ENCODE data around the gene TTLL7. TPM values are rescaled to one million over a fixed set of nuclear protein-coding genes. Genes with fewer than 3 reads are reported as not detected.

Gene TTLL7
- total RNA-seq, 2 experiments from 2014 or later, result not detected

GRCh38 chr1:83996191-83996590, 2.7 kb downstream of the TTLL7 start:
- H3K27ac ChIP-seq (ENCODE audit: low read depth in 1 of 2, low read length in 2 of 2), result no peak overlapping the region

GRCh38 chr1:83995649-83996048, 3.3 kb downstream of the TTLL7 start:
- no peak overlapping the region for H3K27ac Mint-ChIP-seq
- no peak overlapping the region for H3K4me3 Mint-ChIP-seq
- peaks cover 69% of the 10 kb centered on the region for H3K27me3 Mint-ChIP-seq
- Histone ChIP-seq H3K4me1 (ENCODE audit: insufficient read depth, low read length) (peaks cover 18% of the 10 kb centered on the region), H3K9me3 (ENCODE audit: control insufficient read depth in 1 of 2, insufficient read depth in 1 of 2, low read length in 2 of 2) (peaks cover 0 to 8% of the 10 kb centered on the region in 2 experiments), H3K27ac (ENCODE audit: low read depth in 1 of 2, low read length in 2 of 2) (no peak overlapping the region), H3K4me3 (ENCODE audit: low read length) (no peak overlapping the region), H3K36me3 (ENCODE audit: insufficient read depth, low read length) (no peaks in the 10 kb centered on the region), H3K27me3 (ENCODE audit: control insufficient read depth in 1 of 2, insufficient read depth in 2 of 2, low read length in 2 of 2) (peaks cover 30 to 50% of the 10 kb centered on the region in 2 experiments)
- DNase-seq, result no peak
- ATAC-seq (ENCODE audit: poor library complexity), result no peak
- intact Hi-C loops (cut with DNase I, micrococcal nuclease), result no loop called here
- ChIA-PET CTCF (no interaction called here), POLR2A (no interaction called here)
- H3K9me3 Mint-ChIP-seq, result no peaks in the 10 kb centered on the region
- no peak for TF ChIP-seq CTCF (IDR thresholded peaks at IDR 0.05)
- H3K4me1 Mint-ChIP-seq (ENCODE audit: low read depth), result peaks cover 18% of the 10 kb centered on the region
- H3K36me3 Mint-ChIP-seq (ENCODE audit: low read depth), result no peaks in the 10 kb centered on the region

More at GRCh38 chr1:83996191-83996590, 2.7 kb downstream of the TTLL7 start:
- intact Hi-C loops (cut with DNase I, micrococcal nuclease), result no loop called here
- H3K4me1 Mint-ChIP-seq (ENCODE audit: low read depth), result peaks cover 18% of the 10 kb centered on the region
- POLR2A ChIA-PET, result no interaction called here
- Histone ChIP-seq H3K27me3 (ENCODE audit: control insufficient read depth in 1 of 2, insufficient read depth in 2 of 2, low read length in 2 of 2) (peaks cover 34 to 52% of the 10 kb centered on the region in 2 experiments), H3K36me3 (ENCODE audit: insufficient read depth, low read length) (no peaks in the 10 kb centered on the region), H3K4me1 (ENCODE audit: insufficient read depth, low read length) (peaks cover 18% of the 10 kb centered on the region), H3K4me3 (ENCODE audit: low read length) (no peak overlapping the region), H3K9me3 (ENCODE audit: control insufficient read depth in 1 of 2, insufficient read depth in 1 of 2, low read length in 2 of 2) (peaks cover 0 to 8% of the 10 kb centered on the region in 2 experiments)
- no peaks in the 10 kb centered on the region for H3K9me3 Mint-ChIP-seq
- no peak for DNase-seq
- ATAC-seq (ENCODE audit: poor library complexity), result no peak
- H3K4me3 Mint-ChIP-seq, result no peak overlapping the region
- TF ChIP-seq CTCF (IDR thresholded peaks at IDR 0.05), result no peak
- peaks cover 69% of the 10 kb centered on the region for H3K27me3 Mint-ChIP-seq
- H3K27ac Mint-ChIP-seq, result no peak overlapping the region
- H3K36me3 Mint-ChIP-seq (ENCODE audit: low read depth), result no peaks in the 10 kb centered on the region
- CTCF ChIA-PET, result no interaction called here

- Histone ChIP-seq H3K36me3 (ENCODE audit: insufficient read depth, low read length) (no peaks in the 10 kb centered on the region), H3K4me3 (ENCODE audit: low read length) (no peak overlapping the region), H3K27ac (ENCODE audit: low read depth in 1 of 2, low read length in 2 of 2) (no peak overlapping the region), H3K4me1 (ENCODE audit: insufficient read depth, low read length) (peaks cover 9% of the 10 kb centered on the region), H3K9me3 (ENCODE audit: control insufficient read depth in 1 of 2, insufficient read depth in 1 of 2, low read length in 2 of 2) (peaks cover 0 to 4% of the 10 kb centered on the region in 2 experiments), H3K27me3 (ENCODE audit: control insufficient read depth in 1 of 2, insufficient read depth in 2 of 2, low read length in 2 of 2) (peaks cover 18 to 38% of the 10 kb centered on the region in 2 experiments)
- ATAC-seq (ENCODE audit: poor library complexity) (no peak), DNase-seq (no peak)
- Mint-ChIP-seq H3K27ac (no peak overlapping the region), H3K4me3 (no peak overlapping the region), H3K9me3 (no peaks in the 10 kb centered on the region), H3K36me3 (ENCODE audit: low read depth) (no peaks in the 10 kb centered on the region), H3K4me1 (ENCODE audit: low read depth) (peaks cover 4% of the 10 kb centered on the region), H3K27me3 (peaks cover 66% of the 10 kb centered on the region)
- TF ChIP-seq CTCF (IDR thresholded peaks at IDR 0.05), result no peak
- intact Hi-C loops (cut with DNase I, micrococcal nuclease), result no loop called here
- ChIA-PET POLR2A (no interaction called here), CTCF (no interaction called here)
Observed at GRCh38 chr1:83994111-83994510, 4.8 kb downstream of the TTLL7 start.

All from CD4-positive, alpha-beta T cell (primary cell).